Measurements from ENCODE around the gene CCDC141.

The CCDC141 gene

DNA sequence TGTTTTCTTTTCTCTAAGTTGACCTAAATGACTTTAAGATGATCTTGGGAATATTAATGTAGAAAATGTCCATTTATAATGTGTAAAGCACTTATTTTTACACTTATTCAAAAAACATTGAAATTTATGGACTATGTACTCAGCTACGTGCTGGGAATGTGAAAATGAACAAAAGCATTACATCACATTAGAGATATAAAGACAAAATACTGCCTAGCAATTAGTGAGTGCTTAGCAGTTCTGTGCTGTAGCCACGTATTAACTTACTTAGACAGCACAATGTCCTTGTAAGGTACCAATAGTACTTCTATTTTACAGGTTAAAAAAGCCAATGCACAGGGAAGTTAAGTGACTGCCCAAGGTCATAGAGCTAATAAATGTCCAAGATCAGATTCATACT lies 138.9 kb downstream of the CCDC141 start:
- DNase-seq (ENCODE audit: low read depth): no peak

DNA sequence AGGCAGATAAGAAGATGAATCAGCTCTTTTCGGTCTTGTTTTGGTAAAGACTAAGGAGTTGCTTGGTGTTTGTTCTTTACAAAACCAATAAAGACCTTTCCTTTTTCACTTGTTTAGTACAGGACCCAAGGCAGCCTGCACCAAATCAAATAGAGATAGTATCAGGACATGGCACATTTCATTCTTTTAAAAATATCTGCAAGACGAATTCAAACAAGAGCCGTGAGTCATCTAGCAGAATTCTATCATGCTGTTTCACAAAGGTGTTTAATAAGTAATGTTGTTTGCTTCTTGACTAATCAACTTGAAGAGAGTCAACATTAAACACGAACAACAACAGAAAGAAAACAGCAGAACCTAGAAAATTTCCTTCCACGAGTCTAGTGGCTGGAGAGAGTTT lies 139.9 kb downstream of the CCDC141 start:
- no peak for DNase-seq (ENCODE audit: low read depth)

DNA sequence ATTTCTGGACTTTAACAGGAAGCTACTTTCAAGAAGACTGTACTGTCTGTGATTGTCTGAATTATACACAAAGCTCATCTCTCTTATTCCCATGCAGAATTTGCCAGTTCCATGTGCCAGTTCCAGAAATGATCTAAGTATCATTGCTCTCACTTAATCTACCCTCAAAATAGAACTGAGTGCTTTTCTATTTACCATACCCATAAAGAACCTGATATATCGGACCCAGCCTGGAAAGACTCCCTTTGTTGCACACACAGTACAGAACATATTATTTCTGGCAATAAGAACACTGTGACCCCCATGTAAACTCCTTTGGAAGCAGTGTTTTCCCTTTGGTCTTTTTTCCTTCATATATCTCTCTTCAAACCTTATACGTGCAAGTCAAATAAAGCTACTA lies 140.4 kb downstream of the CCDC141 start:
- DNase-seq (ENCODE audit: low read depth): no peak

DNA sequence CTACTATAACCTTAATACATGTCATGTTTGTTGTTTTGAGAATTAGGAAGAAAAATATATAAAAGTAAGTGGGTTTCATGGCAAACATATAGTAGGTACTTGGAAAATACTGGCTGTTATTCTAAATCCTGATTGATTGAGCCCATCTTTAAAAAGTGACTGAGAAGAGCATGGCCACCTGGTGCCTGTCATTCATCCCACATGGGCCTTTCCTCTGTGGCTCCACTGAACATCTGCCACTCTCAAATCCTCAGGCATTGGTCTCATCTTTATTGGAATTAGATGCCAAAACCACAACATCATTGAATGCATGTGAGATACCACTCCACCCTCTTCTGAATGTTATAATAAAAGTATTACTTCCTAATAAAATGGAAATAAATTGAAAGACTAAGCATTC lies 141.1 kb downstream of the CCDC141 start:
- no peak for DNase-seq (ENCODE audit: low read depth)

DNA sequence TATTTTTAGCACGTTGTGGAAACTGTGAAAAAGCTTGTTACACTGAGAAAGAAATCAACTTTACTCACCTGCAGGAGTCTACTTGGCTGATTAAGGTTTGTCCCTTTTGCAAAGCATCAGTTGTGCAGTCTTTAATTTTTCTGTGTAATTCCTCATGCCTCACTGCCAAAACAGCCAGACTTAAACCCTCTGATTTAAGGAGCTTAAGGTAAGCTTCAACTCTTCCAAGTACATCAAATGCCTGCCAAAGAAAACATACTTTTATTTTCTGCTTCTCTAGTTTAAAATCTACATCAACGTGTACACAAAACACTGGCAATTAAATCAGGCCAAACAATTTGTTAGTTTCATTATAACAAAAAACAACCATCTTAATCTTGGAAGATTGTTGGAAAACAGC lies 144.7 kb downstream of the CCDC141 start:
- DNase-seq (ENCODE audit: low read depth): no peak

DNA sequence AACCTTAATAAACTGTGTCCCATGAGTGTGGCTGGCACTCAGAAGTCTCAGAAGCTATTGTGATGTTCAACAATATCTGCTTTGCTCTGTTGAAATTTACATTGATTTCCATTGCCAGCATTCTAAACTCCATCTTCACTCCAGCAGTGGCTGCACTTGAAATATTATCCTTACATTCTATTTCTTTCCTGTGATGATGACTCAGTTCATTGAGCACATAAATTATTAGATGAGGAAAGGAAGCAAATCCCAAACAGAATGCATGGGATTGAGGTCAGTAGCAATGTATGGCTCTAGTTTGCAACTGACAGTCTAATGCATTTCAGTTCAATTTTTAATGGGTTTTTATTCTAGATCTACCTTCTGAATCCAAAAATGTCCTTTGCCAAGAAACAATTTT lies 150.3 kb downstream of the CCDC141 start:
- DNase-seq (ENCODE audit: low read depth): no peak

DNA sequence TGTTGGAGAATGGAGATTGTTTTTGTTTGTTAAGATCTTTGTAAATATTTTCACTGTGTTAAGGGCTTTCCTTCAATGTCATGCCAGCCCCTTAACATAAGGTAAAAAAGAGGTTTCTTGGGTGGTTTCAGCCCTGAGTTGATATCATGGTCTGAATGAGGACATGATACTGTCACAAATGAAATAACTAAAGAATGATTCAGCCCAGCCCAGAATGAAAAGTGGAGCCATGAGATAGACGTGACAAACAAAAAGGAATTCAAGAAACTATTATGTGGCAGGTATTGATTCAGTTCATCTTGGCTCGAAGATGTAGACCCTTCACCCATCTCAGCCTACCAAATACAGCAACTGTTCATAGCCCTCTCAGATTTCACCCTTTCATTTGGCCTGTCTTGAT lies 154.1 kb downstream of the CCDC141 start:
- DNase-seq (ENCODE audit: low read depth): no peak

DNA sequence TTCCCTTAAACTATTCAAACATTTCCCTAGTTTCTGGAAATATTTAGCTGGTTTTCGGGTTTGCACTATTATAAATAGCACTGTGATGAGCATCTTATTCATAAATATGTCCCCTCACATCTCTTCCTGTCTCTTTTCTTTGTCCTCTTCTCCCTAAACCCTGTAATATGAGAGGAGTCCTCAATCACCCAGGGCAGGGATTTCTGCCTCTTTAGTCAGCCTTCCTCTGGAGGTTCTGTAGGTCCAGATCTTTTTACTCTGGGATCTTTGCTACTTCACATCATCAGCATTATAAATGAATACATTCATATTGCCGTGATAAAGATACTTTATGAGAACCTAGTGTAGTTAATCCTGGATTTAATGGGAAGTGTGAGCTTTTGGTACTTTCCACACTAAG lies 154.8 kb downstream of the CCDC141 start:
- no peak for DNase-seq (ENCODE audit: low read depth)

DNA sequence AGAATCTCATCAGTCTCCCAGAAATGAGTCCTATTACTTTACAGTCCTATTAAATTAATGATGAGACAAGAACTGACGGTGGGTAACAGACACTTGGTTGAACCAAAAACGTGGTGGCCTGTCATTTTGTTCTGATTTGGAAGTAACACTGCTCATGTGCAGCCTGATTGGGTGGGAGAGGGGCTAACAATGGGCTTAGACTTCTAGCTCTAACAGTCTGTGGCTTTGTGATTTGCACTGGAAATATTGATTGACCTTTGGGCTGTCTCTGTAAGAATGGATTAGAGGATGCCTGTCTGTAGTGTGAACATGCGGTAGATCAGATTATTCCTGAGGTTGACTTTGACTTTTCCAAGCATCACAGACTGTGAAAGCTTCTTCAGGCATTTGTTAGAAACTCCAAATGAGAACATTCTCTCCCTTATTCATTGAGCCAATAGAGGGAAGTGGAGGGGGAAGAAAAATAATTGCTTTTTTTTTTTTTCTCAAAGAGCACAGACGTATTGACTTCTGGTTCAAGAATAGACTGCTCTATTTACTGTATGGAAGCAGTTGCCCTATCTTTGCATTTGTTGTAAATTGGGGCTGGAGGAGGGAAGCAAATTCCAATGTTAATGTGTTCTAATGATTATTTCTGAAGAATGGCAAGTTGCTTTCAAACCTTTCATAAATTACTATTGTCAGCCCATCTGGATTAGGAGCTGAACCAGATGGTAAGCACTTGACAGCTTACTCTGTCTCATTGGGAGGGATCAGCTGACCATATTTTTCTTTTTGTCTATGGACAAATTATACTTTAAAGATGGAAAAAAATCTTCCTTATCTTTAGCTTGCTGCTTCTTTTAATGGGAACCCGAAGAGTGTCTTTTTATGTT lies 156.9 kb downstream of the CCDC141 start:
- no peak for DNase-seq (ENCODE audit: low read depth)

DNA sequence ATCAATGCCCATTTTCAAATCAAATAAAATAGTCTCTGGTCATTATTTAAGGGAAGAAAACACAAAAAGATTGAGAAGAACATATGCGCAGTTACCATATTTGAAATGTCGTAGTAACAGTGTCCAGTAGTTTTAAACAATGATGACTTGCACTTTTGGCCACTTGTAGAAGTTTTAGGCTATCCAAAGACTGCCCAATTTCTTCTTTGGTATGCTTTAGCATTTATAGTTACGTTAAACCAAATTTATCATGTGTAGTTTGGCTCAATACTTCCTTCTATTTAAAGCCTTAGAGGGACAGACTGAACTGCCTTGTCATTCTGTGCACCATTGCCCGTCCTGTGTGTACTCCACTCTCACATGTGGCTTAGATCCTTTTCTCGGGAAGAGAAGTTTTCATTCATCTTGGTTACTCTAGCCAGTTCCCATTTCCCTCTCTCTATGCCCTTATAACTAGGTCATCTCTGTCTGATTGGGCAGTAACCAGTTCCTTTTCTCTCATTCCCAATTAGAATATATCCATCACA lies 157.9 kb downstream of the CCDC141 start:
- DNase-seq (ENCODE audit: low read depth): no peak

DNA sequence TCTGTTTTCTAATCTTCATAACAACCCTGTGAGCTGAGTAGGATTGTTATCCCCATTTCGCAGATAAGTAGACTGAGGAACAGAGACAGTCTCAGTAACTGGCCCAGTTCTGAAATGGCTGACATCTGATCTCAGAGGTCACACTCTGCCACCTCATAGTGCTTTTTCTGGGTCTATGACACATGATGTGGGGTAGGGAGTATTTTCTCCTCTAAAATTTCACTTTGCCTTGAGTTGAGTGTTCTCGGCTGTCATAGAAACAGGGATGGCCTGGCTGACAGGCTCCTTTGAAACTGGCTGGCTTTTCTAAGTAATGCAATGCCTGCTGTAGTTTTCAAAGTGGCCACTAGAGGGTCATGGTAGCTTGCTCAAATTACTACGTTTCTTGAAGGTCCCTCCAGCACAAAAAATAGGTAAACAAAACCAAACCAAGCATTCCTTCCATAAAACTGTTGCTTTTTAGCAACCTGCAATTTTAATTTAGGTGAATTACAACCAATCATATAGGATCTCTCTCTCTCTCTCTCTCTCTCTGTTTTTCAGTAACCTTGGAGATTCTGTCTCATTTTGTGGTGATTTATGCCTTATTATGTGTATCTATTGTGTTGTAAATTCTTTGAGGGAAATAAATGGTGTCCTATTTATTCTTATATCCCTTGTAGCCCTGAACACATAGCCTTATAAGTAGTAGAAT lies 158.5 kb downstream of the CCDC141 start:
- DNase-seq (ENCODE audit: low read depth): peak; percentile 65

DNA sequence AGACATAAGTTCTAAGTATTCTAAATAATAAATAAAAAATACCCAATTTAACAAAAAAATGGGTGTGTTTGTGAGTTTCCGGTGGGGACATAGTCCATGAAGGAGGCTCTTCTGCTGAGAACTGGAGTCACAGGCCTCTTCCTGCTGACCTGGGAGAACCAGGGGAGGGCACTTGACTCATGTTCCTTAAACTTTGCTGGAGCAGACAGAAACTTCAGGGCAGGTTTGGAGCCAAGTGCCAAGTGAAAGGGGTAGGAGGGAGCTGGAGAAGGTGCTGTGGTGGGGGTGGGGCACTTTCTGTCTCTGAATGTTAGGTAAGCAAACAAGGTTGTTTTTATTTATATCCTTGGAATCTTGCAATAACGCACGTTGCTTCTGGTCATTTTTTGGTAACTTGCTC lies 163.9 kb downstream of the CCDC141 start:
- no peak for DNase-seq (ENCODE audit: low read depth)

DNA sequence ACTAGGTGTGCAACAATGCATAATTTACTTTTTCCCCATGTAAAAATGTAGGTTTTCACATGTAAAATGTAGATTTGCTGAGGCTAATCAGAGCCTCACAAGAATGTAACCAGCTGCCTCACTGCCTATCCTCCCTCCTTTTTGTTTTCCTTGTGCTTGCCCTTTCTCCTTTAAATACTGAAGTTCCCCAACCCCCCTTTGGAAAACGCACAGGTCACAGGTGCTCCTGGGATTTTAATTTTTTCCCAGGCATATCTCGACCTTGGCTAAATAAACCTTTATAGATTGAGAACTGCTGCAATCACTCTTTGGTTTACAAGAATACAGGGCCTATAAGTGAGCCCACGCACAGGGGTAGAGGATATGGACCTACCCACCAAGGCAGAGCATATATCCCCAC lies 165.5 kb downstream of the CCDC141 start:
- no peak for DNase-seq (ENCODE audit: low read depth)

DNA sequence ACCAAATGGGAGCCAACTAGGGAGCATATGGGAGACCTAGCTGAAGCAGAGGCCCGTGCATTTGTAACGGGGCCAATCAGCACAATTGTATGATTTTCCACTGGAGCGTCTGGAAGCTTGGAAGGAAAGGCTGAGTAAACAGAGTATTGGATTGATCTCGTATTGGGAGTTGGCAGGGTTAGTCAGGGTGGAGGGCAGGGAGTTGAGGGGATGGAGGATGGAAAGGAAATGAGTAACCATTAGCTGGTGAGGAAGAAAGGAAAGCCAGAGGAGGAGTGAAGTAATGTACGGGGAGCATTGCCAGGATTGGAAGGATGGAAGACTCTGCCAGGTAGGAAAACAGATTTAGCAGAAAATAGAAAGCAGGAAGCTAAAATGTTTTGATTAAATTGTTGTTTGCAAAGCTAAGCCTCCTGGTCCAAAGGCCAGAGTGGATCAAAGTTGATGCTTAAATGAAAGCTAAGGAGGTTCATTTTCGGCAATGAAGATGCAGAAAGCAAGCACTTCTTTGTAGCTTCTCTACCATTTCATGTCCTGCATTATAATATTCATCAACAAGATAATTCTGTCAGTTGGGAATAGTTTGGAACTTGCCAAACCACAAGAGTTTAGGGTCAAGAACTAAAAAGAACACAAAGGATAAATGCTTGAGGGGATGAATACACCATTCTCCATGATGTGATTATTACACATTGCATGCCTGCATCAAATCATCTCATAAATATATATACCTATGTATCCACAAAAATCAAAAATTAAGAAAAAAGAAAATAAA lies 167.1 kb downstream of the CCDC141 start:
- no peak for DNase-seq (ENCODE audit: low read depth)

DNA sequence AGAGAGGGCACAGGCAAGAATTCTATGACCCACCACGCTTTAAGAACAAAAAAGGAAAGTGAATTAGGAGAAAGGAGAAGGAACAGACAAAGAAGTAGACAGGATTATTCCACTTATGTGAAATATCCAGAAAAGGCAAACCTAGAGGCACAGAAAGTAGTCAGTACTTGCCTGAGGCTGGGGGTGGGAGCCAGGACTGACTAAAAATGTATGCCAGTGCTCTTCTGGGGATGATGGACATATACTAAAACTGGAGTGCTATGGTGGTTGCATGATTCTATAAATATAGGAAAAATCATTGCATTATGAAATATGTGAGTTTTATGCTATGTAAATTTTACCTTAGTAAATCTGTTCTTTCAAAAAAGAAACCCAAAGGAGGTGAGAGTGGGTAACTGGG lies 168.9 kb downstream of the CCDC141 start:
- no peak for DNase-seq (ENCODE audit: low read depth)

DNA sequence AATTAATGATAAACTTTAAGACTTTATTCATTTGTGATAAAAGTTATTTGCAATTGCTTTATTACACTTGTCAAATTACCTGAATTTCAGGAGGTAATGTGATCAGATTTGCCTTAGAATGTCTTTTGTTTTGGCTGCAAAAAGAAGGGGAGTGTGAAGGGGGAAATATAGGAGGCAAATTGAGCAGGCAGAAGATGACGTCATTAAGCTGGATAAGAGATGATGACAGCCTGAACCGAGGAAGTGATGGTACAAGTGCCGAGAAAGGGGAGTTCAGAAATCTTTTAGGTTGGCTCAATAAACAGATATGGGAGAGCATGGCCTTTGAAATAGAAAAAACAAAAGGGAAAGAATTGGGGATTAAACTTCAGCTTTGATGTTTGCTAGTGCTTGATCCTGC lies 169.7 kb downstream of the CCDC141 start:
- no peak for DNase-seq (ENCODE audit: low read depth)

DNA sequence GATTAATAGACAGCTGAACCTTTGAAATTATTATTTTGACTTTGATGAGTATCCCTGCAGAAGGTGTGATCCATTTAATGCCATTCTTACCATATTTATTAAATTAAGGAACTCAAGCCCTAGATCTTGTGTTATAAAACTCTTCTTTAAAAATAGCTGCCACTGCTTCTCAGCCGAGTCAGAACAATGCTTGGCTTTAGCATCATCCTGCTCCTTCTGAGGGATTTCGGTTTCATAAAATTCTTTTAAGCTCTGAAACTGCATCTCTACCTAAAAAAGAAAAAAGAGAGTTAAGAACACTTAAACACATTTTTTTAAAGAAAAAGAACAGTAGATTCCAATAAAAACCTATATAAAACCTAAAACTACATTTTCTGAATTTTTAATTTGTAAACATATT lies 172.1 kb downstream of the CCDC141 start:
- no peak for DNase-seq (ENCODE audit: low read depth)

DNA sequence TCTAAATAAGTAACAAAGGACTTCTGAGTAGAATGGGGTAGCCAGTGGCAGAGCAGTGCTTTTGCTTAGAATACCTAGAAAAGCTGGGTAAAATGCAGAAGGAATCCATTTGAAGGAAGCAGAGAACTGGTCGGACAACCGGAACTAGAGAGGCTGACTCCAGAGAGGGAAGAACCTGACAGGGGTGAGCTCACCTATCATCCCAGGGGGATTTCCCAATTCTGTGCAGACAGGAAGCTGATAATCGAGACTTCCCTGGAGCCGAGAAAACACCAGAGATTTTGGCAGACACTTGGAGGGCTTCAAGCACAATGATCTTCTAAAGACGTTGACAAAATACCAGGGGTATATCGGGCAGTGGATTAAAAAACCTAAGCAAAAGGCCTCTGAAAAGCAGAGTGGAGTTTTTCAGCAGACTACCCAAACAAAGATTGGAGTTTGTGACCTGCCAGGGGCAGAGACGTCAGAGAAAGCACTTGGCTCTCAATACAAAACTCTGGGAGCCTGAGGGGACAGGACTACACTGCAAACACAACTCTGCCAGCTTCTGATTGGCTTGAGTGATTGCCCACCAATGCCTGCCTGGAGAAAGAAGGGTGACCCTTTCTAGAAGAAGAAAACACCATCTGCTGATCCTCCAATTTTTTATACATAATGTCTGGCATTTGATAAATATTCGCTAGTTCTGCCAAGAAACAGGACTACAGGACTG lies 175.3 kb downstream of the CCDC141 start:
- no peak for DNase-seq (ENCODE audit: low read depth)

DNA sequence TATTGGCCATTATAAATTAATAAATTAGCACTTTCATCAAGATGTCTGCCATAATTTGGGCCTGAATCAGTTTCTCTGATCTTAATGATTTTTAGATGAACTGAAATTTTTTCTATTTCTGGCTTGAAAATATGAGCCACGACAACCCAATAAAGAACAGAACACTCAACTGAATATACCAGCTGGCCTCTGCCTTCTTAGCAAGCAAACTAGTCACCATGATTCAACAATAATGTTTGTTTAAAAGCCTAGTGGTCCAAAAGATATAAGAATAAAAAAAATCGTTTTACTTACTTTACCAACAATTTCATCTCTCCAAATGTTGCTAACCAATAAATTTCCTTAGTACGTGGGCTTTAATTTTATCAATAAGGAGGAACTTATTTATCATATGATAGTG lies 176.0 kb downstream of the CCDC141 start:
- no peak for DNase-seq (ENCODE audit: low read depth)

DNA sequence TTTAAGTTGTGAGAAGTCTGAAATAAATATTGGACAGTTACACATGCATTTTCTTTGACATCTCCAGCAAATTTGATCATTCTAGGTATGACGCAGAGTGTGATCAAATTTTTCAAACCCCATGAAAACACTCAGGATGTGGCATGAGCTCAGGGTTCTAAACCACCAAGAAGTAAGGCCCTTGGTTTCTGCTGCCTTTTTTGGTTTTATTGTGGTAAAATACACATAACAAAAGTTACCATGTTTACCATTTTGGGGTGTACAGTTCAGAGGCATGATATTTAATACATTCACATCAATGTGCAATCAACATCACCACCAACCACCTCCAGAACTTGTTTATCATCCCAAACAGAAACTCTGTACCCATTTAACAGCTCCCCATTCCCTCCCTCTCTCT lies 178.4 kb downstream of the CCDC141 start:
- no peak for DNase-seq (ENCODE audit: low read depth)

DNA sequence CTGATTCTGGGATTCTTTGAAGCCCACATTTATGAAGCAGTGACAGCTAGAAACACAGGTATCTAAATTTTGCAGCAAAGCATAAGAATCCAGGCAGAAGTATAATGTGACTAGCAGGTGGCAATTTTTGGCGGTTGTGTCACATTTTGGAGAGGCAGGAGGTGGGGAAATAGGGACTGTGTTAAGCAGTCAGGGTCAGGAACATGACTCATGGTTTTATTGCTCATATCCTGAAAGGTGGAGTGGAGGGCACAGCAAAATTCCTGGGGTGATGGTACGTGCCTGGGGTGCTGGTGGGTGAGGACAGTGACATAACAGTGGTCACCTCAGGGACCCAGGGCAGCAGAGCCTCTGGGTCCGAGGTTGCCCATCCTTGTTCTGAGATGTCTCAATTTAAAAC lies 179.2 kb downstream of the CCDC141 start:
- DNase-seq (ENCODE audit: low read depth): peak; percentile 20

DNA sequence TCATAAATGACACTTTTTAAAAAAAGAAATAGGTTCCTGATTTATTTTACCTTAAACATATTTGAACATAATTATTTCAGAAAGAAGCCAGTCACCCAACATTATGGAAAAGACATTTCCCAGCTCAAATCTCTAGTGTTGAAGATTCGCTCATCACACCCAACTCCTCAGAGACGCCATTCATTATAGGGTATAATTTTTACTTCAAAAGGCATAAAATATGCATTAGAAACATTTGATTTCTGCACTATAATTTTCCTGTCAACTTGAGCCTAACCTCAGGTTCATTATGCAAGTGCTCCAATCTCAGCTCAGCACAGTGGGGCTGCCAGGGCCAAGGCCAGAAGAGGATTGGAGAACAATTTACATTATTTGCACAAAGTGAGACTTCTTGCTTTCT lies 183.9 kb downstream of the CCDC141 start:
- DNase-seq (ENCODE audit: low read depth): no peak
